Loucy (cell line): ENCODE results near the gene TIMM23B.
"Not testable (repeated sequence)": the region's sequence is repeated elsewhere in the genome, so short reads cannot be mapped to it uniquely, and the experiment has no call there.

Experiments used
- CTCF ChIP-seq: fragments of 200-600 bp; sonication (generic); conservative IDR thresholded peaks from 2 replicates; pipeline ENCODE4 v1.5.1; 2014; ENCODE audit warnings: mild to moderate bottlenecking, antibody characterized with exemption, low read length
- EZH2phosphoT487 ChIP-seq: fragments of 200-600 bp; IDR thresholded peaks from 2 replicates; pipeline ENCODE4 v1.6.1; 2018; ENCODE audit warnings: antibody characterized with exemption, mild to moderate bottlenecking, moderate library complexity, borderline replicate concordance

GRCh38 chr10:49948142-49948541, 6.3 kb downstream of the TIMM23B start:
- not testable (repeated sequence) for TF ChIP-seq CTCF, EZH2phosphoT487
